ENCODE data around the gene PDE6A.

PDE6A gene

DNA sequence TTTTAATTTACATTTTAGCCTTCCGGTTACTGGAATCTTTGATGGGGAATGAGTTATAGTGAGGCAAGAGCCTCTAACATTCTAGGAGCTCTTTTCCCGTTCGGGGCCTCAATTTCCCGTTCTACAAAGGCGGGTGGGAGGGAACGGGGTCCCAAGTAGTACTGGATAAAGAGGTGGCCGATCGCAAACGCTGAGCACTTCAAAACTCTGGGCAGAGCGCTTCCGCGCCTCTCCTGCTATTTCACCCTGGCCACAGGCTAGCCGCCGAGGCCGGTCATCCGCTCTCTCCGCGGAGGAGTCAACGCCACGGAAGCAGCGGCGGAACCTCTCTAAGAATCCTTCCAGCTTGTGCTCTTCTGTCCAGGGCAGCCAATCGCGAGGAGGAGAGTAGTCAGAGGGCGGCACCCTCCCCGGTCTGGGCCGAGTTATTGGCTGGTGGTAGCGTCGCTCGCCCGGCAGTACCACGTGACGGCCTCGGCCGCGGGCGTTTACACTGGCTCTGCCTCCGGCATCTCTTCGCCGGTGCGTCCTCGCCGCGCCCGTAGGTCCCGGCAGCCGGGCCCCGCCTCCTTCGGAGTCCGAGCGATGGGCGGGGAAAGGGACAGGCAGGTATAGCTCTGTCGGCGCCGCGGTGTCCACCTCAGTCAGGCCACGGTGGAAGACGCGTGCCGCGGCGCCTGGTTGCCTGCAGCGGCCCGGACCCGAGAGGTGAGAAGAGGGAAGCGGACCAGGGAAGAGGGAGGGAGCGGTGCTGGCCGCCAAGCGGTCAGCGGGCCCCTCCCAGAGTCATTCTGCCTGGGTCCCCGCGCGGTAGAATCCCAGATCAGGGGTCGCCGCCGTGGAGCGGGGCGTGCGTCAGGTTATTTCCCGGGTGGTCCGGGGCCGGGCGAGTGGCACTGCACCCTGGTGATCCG, 15.9 kb upstream of the PDE6A start, which contains the start of gene SLC26A2:
Gene SLC26A2 (plus strand): TSS at position 487 of the 914 bp plus-strand sequence. CDS start 16,895 bp downstream, outside the sequence.
- TF ChIP-seq GATA2 (IDR thresholded peaks at IDR 0.05; ENCODE audit: low read depth, low read length) (no peak), GATA3 (IDR thresholded peaks at IDR 0.05; ENCODE audit: low read depth, low read length) (no peak)

DNA sequence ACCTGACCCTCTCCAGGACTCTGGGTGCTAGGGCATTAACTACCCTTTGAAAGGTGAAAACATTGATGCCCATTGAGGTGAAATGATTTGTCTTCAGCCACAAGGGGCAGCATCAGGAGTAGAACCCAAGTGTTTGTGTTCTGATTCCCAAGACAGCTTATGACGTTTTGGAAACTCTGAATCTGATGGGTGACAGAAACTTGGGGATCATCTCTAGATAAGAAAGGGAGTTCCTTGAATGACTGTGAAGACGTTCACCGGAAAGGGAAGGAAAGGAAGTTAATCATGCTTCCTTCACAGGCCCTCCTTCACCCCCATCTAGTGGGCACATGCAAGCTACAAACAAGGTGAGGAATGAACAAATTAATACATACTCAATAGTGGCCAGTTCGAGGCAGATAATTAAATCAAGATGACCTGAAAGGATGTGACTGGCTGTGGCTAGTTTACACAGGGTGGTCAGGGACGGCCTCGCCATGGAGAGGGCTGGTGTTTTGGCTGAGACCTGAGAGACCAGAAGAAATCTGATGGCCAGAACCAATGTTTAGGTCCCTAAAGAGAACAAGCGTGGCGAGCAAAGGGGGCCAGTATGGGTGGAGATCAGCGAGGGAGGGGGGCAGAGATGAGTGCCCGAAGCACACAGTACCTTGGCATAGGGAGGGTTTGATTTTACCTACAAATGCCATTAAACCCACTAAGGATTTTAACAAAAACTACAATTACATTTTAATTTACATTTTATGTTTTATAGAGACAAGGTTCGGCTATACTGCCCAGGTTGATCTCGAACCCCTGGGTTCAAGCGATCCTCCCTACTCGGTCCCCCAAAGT, 15.0 kb upstream of the PDE6A start:
- TF ChIP-seq GATA3 (IDR thresholded peaks at IDR 0.05; ENCODE audit: low read depth, low read length), result no peak
- no peak for TF ChIP-seq GATA2 (IDR thresholded peaks at IDR 0.05; ENCODE audit: low read depth, low read length)

DNA sequence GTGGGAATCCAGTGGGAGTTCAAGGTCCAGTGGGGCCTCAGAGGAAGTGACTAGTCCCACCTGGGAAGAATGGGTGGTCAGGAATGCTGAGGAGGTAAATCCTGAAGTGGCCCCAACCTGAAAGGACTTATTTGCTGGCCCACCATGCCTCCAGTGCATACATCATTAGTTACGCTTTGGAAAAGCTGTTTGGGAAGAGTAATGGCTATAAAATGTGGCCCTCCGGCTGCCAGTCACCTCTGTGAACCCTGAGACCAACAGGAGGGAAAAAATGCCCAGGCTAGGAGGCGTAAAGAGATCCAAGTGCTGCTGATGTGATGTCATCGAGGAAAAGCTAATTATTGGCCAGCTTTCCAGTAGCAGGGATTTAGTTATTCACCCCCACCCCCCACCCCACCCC, 13.3 kb upstream of the PDE6A start:
- no peak for TF ChIP-seq GATA3 (IDR thresholded peaks at IDR 0.05; ENCODE audit: low read depth, low read length)
- no peak for TF ChIP-seq GATA2 (IDR thresholded peaks at IDR 0.05; ENCODE audit: low read depth, low read length)

DNA sequence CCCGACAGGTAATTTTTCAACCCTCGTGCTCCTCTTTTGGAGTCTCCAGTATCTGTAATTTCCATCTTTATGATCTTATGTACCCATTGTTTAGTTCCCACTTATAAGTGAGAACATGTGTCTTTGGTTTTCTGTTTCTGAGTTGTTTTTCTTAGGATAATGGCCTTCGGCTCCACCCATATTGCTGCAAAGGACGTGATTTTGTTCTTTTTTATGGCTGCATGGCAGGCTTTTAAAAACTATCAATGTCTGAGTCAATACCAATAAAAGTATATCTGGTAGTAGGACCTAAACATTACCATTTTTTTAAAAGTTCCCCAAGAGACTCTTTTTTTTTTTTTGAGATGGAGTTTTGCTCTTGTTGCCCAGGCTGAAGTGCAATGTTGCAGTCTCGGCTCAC, 12.1 kb upstream of the PDE6A start:
- TF ChIP-seq GATA3 (IDR thresholded peaks at IDR 0.05; ENCODE audit: low read depth, low read length), result no peak
- no peak for TF ChIP-seq GATA2 (IDR thresholded peaks at IDR 0.05; ENCODE audit: low read depth, low read length)

- TF ChIP-seq GATA3 (IDR thresholded peaks at IDR 0.05; ENCODE audit: low read depth, low read length) (no peak), GATA2 (IDR thresholded peaks at IDR 0.05; ENCODE audit: low read depth, low read length) (no peak)
Observed at GRCh38 chr5:149954798-149955197, 10.2 kb upstream of the PDE6A start.

- TF ChIP-seq GATA2 (IDR thresholded peaks at IDR 0.05; ENCODE audit: low read depth, low read length) (no peak), GATA3 (IDR thresholded peaks at IDR 0.05; ENCODE audit: low read depth, low read length) (no peak)
Observed at GRCh38 chr5:149953436-149954121, 9.0 kb upstream of the PDE6A start.

GRCh38 chr5:149951138-149951749, 6.7 kb upstream of the PDE6A start:
- no peak for TF ChIP-seq GATA3 (IDR thresholded peaks at IDR 0.05; ENCODE audit: low read depth, low read length)
- no peak for TF ChIP-seq GATA2 (IDR thresholded peaks at IDR 0.05; ENCODE audit: low read depth, low read length)

GRCh38 chr5:149948993-149949392, 4.4 kb upstream of the PDE6A start:
- TF ChIP-seq GATA2 (IDR thresholded peaks at IDR 0.05; ENCODE audit: low read depth, low read length), result no peak
- TF ChIP-seq GATA3 (IDR thresholded peaks at IDR 0.05; ENCODE audit: low read depth, low read length), result no peak

DNA sequence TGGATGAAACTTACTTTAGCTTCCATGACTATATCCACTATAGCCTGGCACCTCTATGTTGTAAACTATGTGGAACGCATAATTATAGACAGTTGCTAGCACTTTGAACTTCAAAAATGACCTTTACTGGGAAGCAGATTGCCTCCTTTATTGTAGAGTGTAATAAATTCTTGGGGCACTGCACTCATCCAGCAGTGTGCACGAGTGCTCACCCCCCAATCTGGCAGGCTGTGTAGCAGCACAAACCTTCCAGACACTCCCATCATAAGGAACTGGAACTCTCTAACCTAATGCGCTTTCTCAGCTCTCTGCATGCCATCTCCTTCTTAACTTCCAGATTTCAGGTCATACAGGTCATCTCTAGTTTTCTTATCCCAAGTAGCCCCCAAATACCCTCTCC, 1.5 kb upstream of the PDE6A start:
- TF ChIP-seq GATA2 (IDR thresholded peaks at IDR 0.05; ENCODE audit: low read depth, low read length), result no peak
- no peak for TF ChIP-seq GATA3 (IDR thresholded peaks at IDR 0.05; ENCODE audit: low read depth, low read length)

DNA sequence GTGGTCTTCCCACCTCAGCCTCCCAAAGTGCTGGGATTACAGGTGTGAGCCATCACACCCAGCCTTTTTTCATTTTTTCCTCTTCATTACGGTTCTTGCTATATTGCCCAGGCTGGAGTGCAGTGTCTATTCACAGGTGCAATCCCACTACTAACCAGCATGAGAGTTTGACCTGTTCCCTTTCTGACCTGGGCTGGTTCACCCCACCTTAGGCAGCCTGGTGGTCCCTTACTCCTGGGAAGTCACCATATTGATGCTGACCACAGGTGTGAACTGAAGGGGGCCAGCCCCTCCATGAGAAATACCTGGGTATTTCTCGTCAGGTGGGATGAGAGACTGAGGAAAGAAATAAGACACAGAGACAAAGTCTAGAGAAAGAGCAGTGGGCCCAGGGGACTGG, 2.4 kb downstream of the PDE6A start:
- TF ChIP-seq GATA2 (IDR thresholded peaks at IDR 0.05; ENCODE audit: low read depth, low read length), result no peak
- no peak for TF ChIP-seq GATA3 (IDR thresholded peaks at IDR 0.05; ENCODE audit: low read depth, low read length)

DNA sequence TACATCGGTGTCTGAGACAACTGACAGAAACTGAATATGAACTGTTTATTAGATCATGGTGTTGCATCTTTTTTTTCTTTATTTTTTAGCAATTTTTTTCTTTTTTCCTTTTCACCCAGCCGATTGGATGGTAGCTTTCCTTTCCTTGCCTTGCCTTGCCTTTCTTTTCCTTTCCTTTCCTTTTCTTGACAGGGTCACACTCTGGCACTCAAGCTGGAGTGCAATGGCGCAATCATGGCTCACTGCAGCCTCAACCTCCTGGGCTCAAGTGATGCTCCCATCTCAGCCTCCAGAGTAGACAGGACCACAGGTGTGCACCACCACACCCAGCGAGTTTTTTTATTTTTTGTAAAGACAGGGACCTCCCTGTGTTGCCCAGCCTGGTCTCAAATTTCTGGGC, 2.8 kb downstream of the PDE6A start:
- TF ChIP-seq GATA3 (IDR thresholded peaks at IDR 0.05; ENCODE audit: low read depth, low read length) (no peak), GATA2 (IDR thresholded peaks at IDR 0.05; ENCODE audit: low read depth, low read length) (no peak)

DNA sequence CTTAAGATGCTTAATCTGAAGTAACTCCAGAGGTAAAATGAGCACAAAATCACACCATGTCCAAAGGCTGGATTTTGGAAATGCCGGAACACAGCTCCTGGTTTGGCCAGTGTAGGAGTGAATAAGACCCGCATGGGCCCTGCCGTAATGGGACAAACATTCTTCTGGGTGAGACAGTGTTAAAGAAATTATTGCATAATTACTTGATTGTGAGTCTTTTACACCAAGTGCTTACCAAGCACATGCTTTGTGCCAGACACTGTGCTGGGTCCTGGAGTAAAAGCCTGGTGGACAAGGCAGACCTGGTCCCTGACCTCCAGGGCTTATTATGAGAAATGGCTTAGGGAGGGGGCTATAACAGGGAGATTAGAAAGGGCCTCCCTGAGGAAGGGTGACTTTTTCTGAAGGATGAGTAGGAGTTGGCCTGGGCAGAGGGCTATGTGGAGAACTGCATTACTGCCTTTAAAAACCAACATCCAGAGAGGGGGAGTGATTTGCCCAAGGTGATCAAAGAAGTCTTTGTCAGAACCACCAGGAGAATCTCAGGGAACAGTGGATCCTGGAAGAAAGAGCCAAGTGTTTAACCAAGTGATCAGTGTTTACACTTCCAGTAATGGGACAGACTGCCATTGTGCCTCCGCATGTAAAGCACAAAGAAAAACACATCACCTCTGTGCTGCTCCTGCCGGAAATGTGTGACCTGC, 3.5 kb downstream of the PDE6A start:
- TF ChIP-seq GATA2 (IDR thresholded peaks at IDR 0.05; ENCODE audit: low read depth, low read length), result no peak
- TF ChIP-seq GATA3 (IDR thresholded peaks at IDR 0.05; ENCODE audit: low read depth, low read length), result no peak

GRCh38 chr5:149940077-149940574, 4.5 kb downstream of the PDE6A start:
- no peak for TF ChIP-seq GATA3 (IDR thresholded peaks at IDR 0.05; ENCODE audit: low read depth, low read length)
- no peak for TF ChIP-seq GATA2 (IDR thresholded peaks at IDR 0.05; ENCODE audit: low read depth, low read length)
